ENCODE results near the gene UGT1A6. TPM values are rescaled to one million over a fixed set of nuclear protein-coding genes. Genes with fewer than 3 reads are reported as not detected.

Gene UGT1A6
- total and polyA plus RNA-seq, 2 of the 13 experiments (the other 11 are each of a cell fraction or from before 2014, with no cell fraction given): 0.25 TPM; not detected in 1

GRCh38 chr2:233756429-233757081 lies 63.9 kb downstream of the UGT1A6 start (continued):
- TF ChIP-seq FUBP1 (CRISPR knock-in tag; IDR thresholded peaks at IDR 0.05; ENCODE audit: borderline replicate concordance): no peak
- no peak for TF ChIP-seq ZNF501 (CRISPR knock-in tag; IDR thresholded peaks at IDR 0.05)
- TF ChIP-seq ZFP1 (CRISPR knock-in tag; IDR thresholded peaks at IDR 0.05): peak; percentile 48; the same call in 1 of the 2 replicates
- TF ChIP-seq SP1 (IDR thresholded peaks at IDR 0.05): no peak
- TF ChIP-seq SP1 (CRISPR knock-in tag; IDR thresholded peaks at IDR 0.05): no peak; the same call in 1 of the 2 replicates
- no peak for TF ChIP-seq SNRNP70 (IDR thresholded peaks at IDR 0.05; ENCODE audit: low read depth, low read length)
- TF ChIP-seq ZSCAN29 (CRISPR knock-in tag; conservative IDR thresholded peaks at IDR 0.05): 0 out of 2 replicates have a peak, but pooled peaks have one; percentile 47
- no peak for TF ChIP-seq PLRG1 (conservative IDR thresholded peaks at IDR 0.05)
- TF ChIP-seq HINFP (CRISPR knock-in tag; IDR thresholded peaks at IDR 0.05; ENCODE audit: low read depth): no peak
- TF ChIP-seq RNF2 (conservative IDR thresholded peaks at IDR 0.05; ENCODE audit: low read depth): no peak
- TF ChIP-seq ZSCAN9 (CRISPR knock-in tag; IDR thresholded peaks at IDR 0.05; ENCODE audit: borderline replicate concordance): peak; percentile 77; the same call in 1 of the 2 replicates
- peak; percentile 66; the same call in 1 of the 2 replicates for TF ChIP-seq JUND (CRISPR knock-in tag; IDR thresholded peaks at IDR 0.05)
- no peak for TF ChIP-seq NAIF1 (CRISPR knock-in tag; IDR thresholded peaks at IDR 0.05; ENCODE audit: borderline replicate concordance)
- no peak for TF ChIP-seq ZFP62 (CRISPR knock-in tag; IDR thresholded peaks at IDR 0.05)
- TF ChIP-seq KLF15 (CRISPR knock-in tag; IDR thresholded peaks at IDR 0.05; ENCODE audit: borderline replicate concordance): 0 out of 2 replicates have a peak, but pooled peaks have one; percentile 27
- peak; percentile 62 for TF ChIP-seq PHF5A (CRISPR knock-in tag; IDR thresholded peaks at IDR 0.05; ENCODE audit: low read depth, unreplicated experiment)
- no peak for TF ChIP-seq ZNF770 (CRISPR knock-in tag; IDR thresholded peaks at IDR 0.05)
- no peak for TF ChIP-seq TBP (CRISPR knock-in tag; IDR thresholded peaks at IDR 0.05)
- TF ChIP-seq TOE1 (CRISPR knock-in tag; IDR thresholded peaks at IDR 0.05): no peak
- TF ChIP-seq SMYD3 (CRISPR knock-in tag; IDR thresholded peaks at IDR 0.05): peak; percentile 67; the same call in 1 of the 2 replicates
- no peak for TF ChIP-seq ZNF749 (CRISPR knock-in tag; IDR thresholded peaks at IDR 0.05; ENCODE audit: borderline replicate concordance)
- peak; percentile 35; the same call in 1 of the 2 replicates for TF ChIP-seq TFAP4 (IDR thresholded peaks at IDR 0.05; ENCODE audit: borderline replicate concordance, low read depth)
- TF ChIP-seq HNRNPH1 (optimal IDR thresholded peaks at IDR 0.05; ENCODE audit: low read depth, low read length): no peak
- TF ChIP-seq TFDP2 (CRISPR knock-in tag; IDR thresholded peaks at IDR 0.05): peak; percentile 49; the same call in 1 of the 2 replicates

All from HepG2 (cell line).